ENCODE results near the gene TCIRG1.

GRCh38 chr11:68033708-68034045, 5.1 kb upstream of the TCIRG1 start:
- TF ChIP-seq CTCF (IDR thresholded peaks at IDR 0.05 in 4 of 5, conservative IDR thresholded peaks at IDR 0.05 in 1 of 5) (no peak), POLR2A (IDR thresholded peaks at IDR 0.05) (no peak)
